ENCODE results near the gene ATP8B1. TPM values are rescaled to one million over a fixed set of nuclear protein-coding genes. Genes with fewer than 3 reads are reported as not detected.

ATP8B1 gene
- total RNA-seq, 2 experiments from 2014 or later: not detected

GRCh38 chr18:57789759-57790158, 13.4 kb downstream of the ATP8B1 start:
- Mint-ChIP-seq H3K27me3 (peaks cover 9% of the 10 kb centered on the region), H3K36me3 (ENCODE audit: low read depth) (no peaks in the 10 kb centered on the region), H3K4me1 (ENCODE audit: low read depth) (no peaks in the 10 kb centered on the region), H3K9me3 (no peaks in the 10 kb centered on the region), H3K4me3 (no peak overlapping the region), H3K27ac (no peak overlapping the region)
- no peaks in the 10 kb centered on the region for H3K4me1 ChIP-seq (ENCODE audit: insufficient read depth, low read length)
- ChIA-PET POLR2A (no interaction called here), CTCF (no interaction called here)
- H3K27ac ChIP-seq (ENCODE audit: low read depth in 1 of 2, low read length in 2 of 2): no peak overlapping the region
- DNase-seq: no peak
- peaks cover 0 to 4% of the 10 kb centered on the region in 2 experiments for H3K9me3 ChIP-seq (ENCODE audit: control insufficient read depth in 1 of 2, insufficient read depth in 1 of 2, low read length in 2 of 2)
- intact Hi-C loops (cut with DNase I, micrococcal nuclease): no loop called here
- TF ChIP-seq CTCF (IDR thresholded peaks at IDR 0.05): no peak
- H3K4me3 ChIP-seq (ENCODE audit: low read length): no peak overlapping the region
- H3K36me3 ChIP-seq (ENCODE audit: insufficient read depth, low read length): no peaks in the 10 kb centered on the region
- no peaks in the 10 kb centered on the region for H3K27me3 ChIP-seq (ENCODE audit: control insufficient read depth in 1 of 2, insufficient read depth in 2 of 2, low read length in 2 of 2)
- ATAC-seq (ENCODE audit: poor library complexity): no peak

GRCh38 chr18:57789090-57789489, 14.0 kb downstream of the ATP8B1 start:
- no peaks in the 10 kb centered on the region for H3K27me3 ChIP-seq (ENCODE audit: control insufficient read depth in 1 of 2, insufficient read depth in 2 of 2, low read length in 2 of 2)
- Mint-ChIP-seq H3K4me3 (no peak overlapping the region), H3K27me3 (peaks cover 9% of the 10 kb centered on the region), H3K36me3 (ENCODE audit: low read depth) (peaks cover 4% of the 10 kb centered on the region), H3K27ac (no peak overlapping the region), H3K4me1 (ENCODE audit: low read depth) (no peaks in the 10 kb centered on the region), H3K9me3 (no peaks in the 10 kb centered on the region)
- CTCF ChIA-PET: no interaction called here
- H3K9me3 ChIP-seq (ENCODE audit: control insufficient read depth in 1 of 2, insufficient read depth in 1 of 2, low read length in 2 of 2): no peaks in the 10 kb centered on the region
- DNase-seq: no peak
- no peak overlapping the region for H3K4me3 ChIP-seq (ENCODE audit: low read length)
- POLR2A ChIA-PET: no interaction called here
- no peak for TF ChIP-seq CTCF (IDR thresholded peaks at IDR 0.05)
- intact Hi-C loops (cut with DNase I, micrococcal nuclease): no loop called here
- ATAC-seq (ENCODE audit: poor library complexity): no peak
- no peaks in the 10 kb centered on the region for H3K4me1 ChIP-seq (ENCODE audit: insufficient read depth, low read length)
- no peak overlapping the region for H3K27ac ChIP-seq (ENCODE audit: low read depth in 1 of 2, low read length in 2 of 2)
- H3K36me3 ChIP-seq (ENCODE audit: insufficient read depth, low read length): no peaks in the 10 kb centered on the region

- Histone ChIP-seq H3K36me3 (ENCODE audit: insufficient read depth, low read length) (no peaks in the 10 kb centered on the region), H3K27me3 (ENCODE audit: control insufficient read depth in 1 of 2, insufficient read depth in 2 of 2, low read length in 2 of 2) (no peaks in the 10 kb centered on the region), H3K4me1 (ENCODE audit: insufficient read depth, low read length) (no peaks in the 10 kb centered on the region), H3K4me3 (ENCODE audit: low read length) (no peak overlapping the region), H3K9me3 (ENCODE audit: control insufficient read depth in 1 of 2, insufficient read depth in 1 of 2, low read length in 2 of 2) (no peaks in the 10 kb centered on the region), H3K27ac (ENCODE audit: low read depth in 1 of 2, low read length in 2 of 2) (no peak overlapping the region)
- TF ChIP-seq CTCF (IDR thresholded peaks at IDR 0.05): no peak
- H3K4me1 Mint-ChIP-seq (ENCODE audit: low read depth): no peaks in the 10 kb centered on the region
- POLR2A ChIA-PET: no interaction called here
- H3K4me3 Mint-ChIP-seq: no peak overlapping the region
- no peaks in the 10 kb centered on the region for H3K27me3 Mint-ChIP-seq
- CTCF ChIA-PET: no interaction called here
- DNase-seq (no peak), ATAC-seq (ENCODE audit: poor library complexity) (no peak)
- H3K9me3 Mint-ChIP-seq: no peaks in the 10 kb centered on the region
- intact Hi-C loops (cut with DNase I, micrococcal nuclease): no loop called here
- H3K36me3 Mint-ChIP-seq (ENCODE audit: low read depth): peaks cover 4% of the 10 kb centered on the region
- H3K27ac Mint-ChIP-seq: no peak overlapping the region
Measured at GRCh38 chr18:57787068-57787685, 15.9 kb downstream of the ATP8B1 start.
